GM18502 (cell line): Measurements from ENCODE around the gene IFRD1.
"Not testable (repeated sequence)": the region's sequence is repeated elsewhere in the genome, so short reads cannot be mapped to it uniquely, and the experiment has no call there.

Experiments
- ATAC-seq: cut with Tn5 transposase; IDR thresholded peaks from one replicate; pipeline ENCODE4 v1.9.1; 2021; ENCODE audit warnings: mild to moderate bottlenecking; ENCODE audit not compliant: unreplicated experiment, poor library complexity

IFRD1 gene

GRCh38 chr7:112510001-112510742, 59.9 kb downstream of the IFRD1 start:
- peak; percentile 70 for ATAC-seq

GRCh38 chr7:112510743-112511110, 60.5 kb downstream of the IFRD1 start:
- ATAC-seq, result no peak

DNA sequence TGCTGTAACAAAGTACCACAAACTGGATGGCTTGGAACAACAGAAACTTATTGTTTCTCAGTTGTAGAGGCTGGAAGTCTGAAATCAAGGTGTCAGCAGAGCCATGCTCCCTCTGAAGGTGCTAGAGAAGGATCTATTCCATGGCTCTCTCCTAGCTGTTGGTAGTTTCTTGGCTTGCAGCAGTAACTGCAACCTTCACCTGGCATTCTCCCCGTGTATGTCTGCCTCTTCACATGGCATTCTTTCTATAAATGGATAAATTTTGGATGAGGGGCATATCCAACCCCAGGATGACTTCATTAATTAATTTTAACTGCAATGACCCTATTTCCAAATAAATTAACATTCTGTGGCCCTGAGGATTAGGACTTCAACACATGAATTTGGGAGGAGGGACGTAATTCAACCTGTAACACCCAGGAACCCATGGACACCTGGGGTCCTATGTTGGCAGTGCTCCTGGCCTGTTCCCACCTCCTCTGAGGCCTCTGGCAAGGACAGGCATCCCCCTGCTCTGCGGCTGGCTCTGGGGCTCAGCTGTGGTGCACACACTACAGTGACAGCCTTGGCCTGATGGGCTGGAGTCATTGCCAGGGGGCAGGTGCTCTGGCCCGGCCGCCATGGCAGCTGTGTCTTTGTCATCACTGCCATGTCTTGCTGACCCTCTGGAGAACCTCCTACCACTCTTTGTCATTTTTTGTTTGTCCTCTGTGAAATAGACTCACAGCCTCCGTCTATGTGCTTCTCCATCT, 61.4 kb downstream of the IFRD1 start:
- ATAC-seq, result no peak

DNA sequence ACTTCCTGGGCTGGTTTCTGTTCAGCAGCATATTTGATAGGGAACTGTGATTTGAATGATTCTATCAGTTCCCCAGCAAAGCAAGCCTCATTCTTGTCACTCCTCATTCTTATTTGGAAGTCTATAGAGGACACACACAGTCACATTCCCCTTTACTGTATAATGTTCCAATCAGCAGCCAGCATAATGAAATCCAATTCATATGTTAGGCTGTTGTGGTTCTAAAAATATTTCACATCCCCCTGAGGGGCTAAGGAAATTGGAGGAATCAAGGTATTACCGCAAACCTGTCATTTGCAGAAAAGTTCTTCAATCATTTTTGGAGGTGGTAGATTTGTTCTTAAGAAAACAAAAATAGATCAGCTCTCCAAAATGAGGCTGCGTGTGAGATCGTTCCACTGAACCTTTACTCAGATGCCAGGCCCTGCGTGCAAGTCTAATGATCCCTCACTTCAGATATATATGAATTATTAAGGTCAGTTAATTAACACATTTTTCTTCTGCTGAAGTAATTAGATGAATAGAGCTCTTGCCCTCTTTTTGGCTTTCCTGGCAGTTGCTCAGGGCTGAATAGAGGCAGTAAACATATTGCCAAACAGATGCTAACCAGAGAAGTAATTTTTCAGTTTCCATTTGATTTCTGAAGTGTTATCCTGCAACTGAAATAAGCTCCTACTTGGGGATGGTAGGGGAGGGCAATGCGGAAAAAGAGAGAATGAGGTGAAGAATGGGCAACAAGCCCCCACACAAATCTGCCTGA, 62.4 kb downstream of the IFRD1 start:
- no peak for ATAC-seq

GRCh38 chr7:112515989-112516388, 65.7 kb downstream of the IFRD1 start:
- no peak for ATAC-seq

GRCh38 chr7:112516418-112516817, 66.2 kb downstream of the IFRD1 start:
- not testable (repeated sequence) for ATAC-seq

GRCh38 chr7:112517487-112517886, 67.2 kb downstream of the IFRD1 start:
- no peak for ATAC-seq

- ATAC-seq, result no peak
Observed at GRCh38 chr7:112520787-112521186, 70.5 kb downstream of the IFRD1 start.

DNA sequence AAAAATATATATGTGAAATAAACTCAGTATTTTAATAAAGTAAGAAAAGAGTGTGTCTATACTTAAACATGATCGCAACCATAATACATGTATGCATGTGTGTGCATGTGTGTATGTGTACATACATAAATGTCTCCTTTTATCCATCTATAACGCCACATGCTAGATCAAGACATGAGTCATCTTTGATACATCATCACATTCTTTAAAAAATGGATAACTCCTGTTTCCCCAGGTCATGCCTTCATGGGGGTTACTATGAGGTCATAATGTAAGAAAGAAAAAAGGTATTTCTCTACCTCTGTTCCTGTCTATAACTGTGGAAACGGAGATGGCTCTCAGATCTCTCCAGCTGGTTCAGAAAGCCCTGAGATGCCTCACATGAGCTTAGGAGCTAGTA, 71.7 kb downstream of the IFRD1 start:
- ATAC-seq, result no peak

DNA sequence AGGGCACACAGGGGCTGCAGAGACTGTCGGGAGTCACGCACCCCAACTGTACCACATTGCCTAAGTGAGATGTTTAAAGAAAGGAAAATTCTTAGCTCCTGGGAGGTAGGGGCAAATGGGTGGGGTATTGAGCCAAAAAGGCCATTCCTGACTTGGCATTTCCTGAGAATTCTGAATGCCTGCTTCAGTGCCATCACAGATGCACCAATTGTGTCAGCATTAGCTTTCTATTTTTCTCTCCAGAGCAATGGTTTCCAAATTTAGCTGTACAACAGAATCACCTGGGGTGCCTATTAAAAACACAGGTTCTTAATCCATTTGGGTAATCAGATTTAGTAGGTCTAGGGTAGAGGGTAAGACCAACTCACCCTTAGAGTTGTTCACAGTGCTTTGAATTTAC, 73.6 kb downstream of the IFRD1 start:
- no peak for ATAC-seq
